Activated T-helper 9 cell treated with anti-CD3 and anti-CD28 coated beads, Interleukin-2, amount 50 U/mL, for 16 hours (primary cell): ENCODE measurements around the gene CERT1.

Experiments used
- DNase-seq: peaks from one replicate; pipeline ENCODE4 v3.0.0-alpha.2; 2020; ENCODE audit warnings: low read depth

CERT1 gene

DNA sequence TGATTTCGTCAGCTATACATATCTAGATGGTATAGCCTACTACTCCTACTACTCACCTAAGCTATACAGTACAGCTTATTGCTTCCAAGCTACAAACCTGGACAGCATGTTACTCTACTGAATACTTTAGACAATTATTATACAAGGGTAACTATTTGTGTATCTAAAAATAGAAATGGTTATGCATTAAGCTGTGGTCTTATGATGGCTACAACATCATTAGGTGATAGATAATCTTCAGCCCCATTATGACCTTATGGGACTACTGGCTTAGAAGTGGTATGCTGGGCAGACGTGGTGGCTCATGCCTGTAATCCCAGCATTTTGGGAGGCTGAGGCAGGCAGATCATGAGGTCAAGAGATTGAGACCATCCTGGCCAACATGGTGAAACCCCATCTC lies 40.2 kb downstream of the CERT1 start:
- DNase-seq: no peak

DNA sequence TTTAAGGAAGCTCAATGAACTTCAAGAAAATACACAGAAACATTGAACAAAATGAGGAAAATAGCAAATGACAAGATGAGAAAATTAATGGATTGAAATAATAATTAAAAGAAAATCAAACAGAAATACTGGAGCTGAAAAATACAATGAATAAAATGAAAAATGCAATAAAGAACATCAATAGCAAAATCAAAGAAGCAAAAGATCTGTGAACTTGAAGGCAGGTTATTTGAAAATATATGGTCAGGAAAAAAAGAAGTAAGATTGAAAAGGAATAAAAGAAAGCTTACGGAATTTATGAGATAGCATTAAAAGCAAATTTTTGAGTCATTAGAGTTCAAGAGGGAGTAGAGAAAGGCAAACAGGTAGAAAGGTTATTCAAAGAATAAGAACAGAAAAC lies 42.4 kb downstream of the CERT1 start:
- no peak for DNase-seq

DNA sequence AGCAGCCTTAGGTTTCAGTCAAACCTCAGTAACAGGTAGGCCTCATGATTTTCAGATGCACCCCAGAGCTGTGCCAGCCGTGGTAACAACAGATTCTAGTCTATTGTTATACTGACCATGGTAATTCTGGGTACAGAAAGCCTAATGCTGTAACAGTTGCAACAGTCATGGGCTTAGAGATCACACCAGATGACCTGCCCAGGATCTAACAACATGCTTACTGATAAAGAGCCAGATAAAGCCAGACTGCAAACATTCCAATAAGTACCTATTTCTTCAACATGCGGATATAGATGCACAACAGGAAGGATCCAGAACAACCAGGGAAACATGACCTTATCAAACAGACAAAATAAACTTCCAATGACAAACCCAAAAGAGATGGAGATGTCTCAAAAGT lies 42.8 kb downstream of the CERT1 start:
- no peak for DNase-seq

DNA sequence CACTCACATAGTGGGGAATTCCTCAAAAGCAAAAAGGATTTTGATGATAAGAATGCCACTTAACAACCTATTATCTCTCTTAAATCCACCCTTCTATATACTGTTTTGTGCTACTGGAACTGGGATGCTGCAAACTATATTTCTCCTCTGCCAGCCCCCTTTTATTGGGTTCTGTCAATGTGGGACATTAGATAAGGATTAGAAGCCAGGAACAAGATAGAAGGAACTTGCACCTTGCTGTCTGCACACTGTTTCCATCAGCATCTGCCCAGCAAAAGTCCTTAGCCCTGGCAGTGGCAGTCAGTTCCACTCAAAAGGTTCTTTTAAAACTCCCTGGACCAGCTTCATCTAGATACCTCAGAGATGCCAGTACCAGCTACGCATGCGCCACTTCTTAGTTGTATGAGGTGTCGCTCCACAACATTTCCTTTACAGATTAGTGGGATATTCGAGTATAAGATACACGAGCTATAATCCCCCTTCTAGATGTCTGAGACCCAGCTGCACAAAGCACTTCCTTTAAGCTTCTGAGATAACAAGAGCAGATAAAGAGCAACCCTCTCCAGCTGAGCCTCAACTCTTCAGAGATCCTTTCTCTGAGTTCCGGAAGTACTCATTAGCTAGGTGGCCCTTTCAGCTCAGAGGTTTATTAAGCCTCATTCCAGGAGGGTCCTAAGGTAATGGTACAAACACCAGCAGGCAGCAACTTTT lies 45.3 kb downstream of the CERT1 start:
- DNase-seq: no peak

GRCh38 chr5:75465480-75465879 lies 45.9 kb downstream of the CERT1 start:
- no peak for DNase-seq

DNA sequence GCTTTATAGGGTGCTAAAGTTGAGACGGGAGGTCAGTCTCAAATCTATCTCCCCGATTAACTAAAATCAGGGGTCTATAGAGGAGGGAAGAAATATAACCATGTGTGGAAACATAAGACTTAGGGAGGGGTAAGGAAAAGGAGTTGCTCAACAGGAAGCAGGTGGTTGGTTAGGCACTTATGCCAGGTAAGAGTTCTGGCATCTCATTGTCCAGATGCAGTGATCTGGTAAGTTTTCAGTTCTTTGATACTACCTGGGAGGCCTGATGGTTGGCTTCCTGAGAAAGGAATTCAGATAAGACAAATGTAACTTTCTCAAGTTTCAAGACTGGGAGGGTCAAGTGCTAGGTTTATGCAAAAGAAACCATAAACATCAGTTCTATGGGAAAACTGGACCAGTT lies 47.7 kb downstream of the CERT1 start:
- DNase-seq: no peak

GRCh38 chr5:75461679-75462078 lies 49.8 kb downstream of the CERT1 start:
- no peak for DNase-seq

- no peak for DNase-seq
These were observed 50.4 kb downstream of the CERT1 start for GRCh38 chr5:75460942-75461610.

DNA sequence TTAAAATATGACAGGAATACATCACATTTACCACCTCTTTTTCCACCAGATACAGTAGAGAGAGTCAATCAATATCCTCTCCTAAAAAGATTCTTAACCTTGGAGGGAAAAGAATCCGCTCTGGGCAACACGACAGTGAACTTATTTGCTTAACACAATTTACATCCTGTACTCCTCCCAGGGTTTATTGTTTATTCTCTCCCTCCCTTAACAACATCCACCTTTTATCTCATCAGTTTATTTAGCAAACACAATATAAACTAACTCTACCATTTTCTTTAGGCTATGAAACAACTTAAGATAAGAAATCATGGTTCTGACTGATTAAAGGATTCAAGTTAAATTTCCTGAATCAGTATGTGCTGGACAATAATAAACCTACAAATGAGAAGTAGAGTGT lies 50.9 kb downstream of the CERT1 start:
- no peak for DNase-seq

GRCh38 chr5:75457691-75458090 lies 53.7 kb downstream of the CERT1 start:
- no peak for DNase-seq

DNA sequence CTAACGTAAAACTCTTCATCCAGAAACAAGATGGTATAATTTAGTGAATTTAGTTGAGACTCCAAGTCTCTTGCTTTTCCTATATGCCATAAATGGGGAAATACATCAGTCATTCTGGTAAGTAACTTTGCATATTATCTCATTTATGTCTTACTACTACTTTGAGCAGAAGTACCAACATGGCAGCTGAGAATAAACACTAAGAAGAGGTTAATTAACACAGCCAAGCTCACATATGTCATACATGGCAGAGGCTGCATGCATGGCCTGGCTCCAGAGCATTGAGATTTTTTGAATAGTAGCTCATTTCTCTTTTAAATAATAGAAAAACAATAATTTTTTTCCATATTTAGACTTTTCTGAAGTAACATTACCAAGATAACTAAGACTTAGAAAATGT lies 54.3 kb downstream of the CERT1 start:
- DNase-seq: no peak

DNA sequence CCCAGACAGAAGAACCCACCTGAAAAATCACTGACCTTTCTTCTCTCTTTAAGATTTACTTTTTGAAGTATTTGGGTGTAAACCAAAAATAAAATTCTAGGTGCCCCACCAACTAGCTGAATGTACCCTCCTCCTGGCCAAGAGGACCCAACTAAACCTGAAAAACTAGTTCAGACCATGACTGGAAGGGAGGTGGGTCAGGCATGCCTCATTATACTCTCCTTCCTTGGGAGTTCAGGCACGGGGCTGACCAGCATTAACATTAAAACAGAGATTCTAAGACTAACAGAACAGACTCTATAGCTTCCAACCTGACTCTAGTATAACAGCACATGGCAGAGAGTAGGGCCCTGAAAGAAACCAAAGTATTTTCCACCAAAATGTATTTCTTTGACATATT lies 61.4 kb downstream of the CERT1 start:
- no peak for DNase-seq

- no peak for DNase-seq
These were observed 65.4 kb downstream of the CERT1 start for GRCh38 chr5:75446068-75446467.

DNA sequence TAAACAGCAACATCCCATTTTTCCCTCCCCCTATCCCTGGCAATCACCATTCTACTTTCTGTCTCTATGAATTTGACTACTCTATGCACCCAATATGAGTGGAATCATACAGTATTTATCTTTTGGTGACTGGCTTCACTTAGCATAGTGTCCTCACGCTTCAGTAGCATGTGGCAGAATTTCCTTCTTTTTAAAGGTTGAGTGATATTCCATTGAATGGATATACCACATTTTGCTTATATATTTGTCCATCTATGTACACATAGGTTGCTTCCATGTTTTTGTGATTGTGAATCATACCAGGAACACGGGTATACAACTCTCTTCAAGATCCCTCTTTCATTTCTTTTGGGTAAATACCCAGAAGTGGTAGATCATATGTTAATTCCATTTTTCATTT lies 69.9 kb downstream of the CERT1 start:
- no peak for DNase-seq

DNA sequence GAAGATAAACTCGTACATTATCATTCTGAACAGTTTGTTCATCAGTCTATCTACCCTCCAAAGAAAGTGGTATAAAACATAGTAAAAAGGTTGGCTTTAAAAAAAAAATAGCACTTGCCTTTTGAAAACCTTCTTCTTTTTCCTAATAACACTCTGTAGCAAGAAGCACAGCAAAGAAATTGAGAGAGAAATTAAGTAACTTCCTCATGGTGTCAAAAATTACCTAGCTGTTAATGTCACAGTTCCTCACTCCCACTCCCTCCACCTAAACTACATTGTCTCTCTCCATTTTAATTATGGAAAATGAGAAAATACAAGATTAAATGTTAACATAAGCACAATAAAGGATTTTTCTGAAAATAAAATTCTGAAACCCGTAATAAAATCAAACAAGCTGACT lies 72.2 kb downstream of the CERT1 start:
- DNase-seq: no peak

DNA sequence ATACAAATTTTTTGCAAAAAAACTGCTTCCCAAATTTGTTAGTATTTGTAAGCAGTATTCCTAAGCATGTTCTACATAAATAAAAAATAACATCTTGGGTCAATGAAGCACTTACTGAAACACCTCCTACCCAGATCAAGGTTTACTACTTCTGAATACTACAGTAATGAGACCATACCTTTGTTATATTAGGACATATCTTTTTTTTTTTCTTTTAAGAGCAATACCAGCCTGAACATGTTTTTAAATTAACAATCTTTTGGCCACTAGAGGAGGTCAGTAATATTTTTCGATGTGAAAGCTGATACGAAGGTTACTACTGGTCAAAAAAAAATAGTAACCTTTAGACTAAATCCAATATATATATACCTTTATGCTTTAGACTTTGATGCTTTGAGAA lies 72.7 kb downstream of the CERT1 start:
- DNase-seq: no peak

DNA sequence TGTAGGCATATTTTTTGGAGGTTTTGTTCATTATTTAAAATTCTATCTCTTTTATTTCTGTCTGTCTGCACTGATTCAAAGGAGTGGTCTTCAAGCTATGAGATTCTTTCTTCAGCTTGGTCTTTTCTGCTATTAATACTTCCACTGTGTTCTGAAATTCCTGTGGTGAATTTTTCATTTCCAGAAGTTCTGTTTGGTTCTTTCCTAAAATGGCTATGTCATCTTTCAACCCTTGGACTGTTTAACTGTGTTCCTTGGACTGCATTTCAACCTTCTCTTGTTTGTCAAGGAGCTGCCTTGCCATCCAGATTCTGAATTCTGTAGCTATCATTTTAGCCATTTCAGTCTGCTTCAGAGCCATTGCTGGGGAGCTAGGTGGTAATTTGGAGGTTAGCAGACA lies 76.3 kb downstream of the CERT1 start:
- DNase-seq: no peak

- DNase-seq: no peak
These were observed 77.5 kb downstream of the CERT1 start for GRCh38 chr5:75433814-75434506.

GRCh38 chr5:75414241-75414640 lies 97.2 kb downstream of the CERT1 start:
- no peak for DNase-seq

DNA sequence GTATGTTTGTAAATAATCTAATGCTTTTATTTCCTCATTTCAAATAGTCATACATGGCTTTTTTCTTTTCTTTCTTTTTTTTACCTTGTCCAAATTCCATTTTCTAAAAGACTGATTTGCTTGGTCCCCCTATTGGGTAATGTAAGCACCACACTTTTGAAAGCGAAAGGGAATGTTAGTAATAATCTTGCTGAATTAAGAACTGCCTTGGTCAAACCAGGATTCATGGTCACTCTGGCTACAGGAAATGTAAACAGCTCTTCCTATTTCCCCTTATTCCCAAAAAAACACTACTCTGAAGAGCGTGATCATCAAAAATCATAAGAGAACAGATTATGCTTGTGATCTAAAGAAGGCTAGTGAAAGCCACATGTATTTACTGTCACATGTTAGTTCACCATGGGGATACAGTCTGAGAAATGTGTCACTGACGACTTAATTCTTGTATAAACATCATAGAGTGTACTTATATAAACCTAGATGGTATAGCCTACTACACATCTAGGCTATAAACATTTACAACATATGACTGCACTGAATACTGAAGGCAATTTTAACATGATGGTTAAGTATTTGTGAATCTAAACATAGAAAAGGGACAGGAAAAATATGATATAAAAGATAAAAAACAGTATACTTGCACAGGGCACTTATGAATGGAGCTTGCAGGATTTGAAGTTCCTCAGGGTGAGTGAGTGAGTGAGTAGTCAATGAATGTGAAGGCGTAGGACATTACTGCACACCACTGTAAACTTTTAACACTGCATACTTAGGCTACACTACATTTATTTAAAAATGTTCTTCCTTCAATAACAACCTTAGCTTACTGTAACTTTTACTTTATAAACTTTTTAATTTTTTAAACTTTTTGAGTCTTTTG lies 99.1 kb downstream of the CERT1 start:
- no peak for DNase-seq

GRCh38 chr5:75405296-75405695 lies 106.1 kb downstream of the CERT1 start:
- DNase-seq: no peak

- DNase-seq: no peak
These were observed 116.2 kb downstream of the CERT1 start for GRCh38 chr5:75395277-75395676.
